HEK293 (cell line): ENCODE results near the gene ELOVL7.

Experiments
- BCL11A ChIP-seq: fragments of 450-650 bp; formaldehyde crosslinking; IDR thresholded peaks from 2 replicates; pipeline ENCODE4 v1.5.1; 2016; ENCODE audit warnings: low read depth, missing biosample characterization, missing genetic modification characterization
- CTCF ChIP-seq: fragments of 450-650 bp; formaldehyde crosslinking; IDR thresholded peaks from 2 replicates; pipeline ENCODE4 v1.5.1; 2016; ENCODE audit warnings: missing biosample characterization, missing genetic modification characterization
- REST ChIP-seq: fragments of 450-650 bp; formaldehyde crosslinking; IDR thresholded peaks from 2 replicates; pipeline ENCODE4 v1.5.1; 2016; ENCODE audit warnings: missing biosample characterization, missing genetic modification characterization
- ZBTB11 ChIP-seq: fragments of 450-650 bp; formaldehyde crosslinking; conservative IDR thresholded peaks from 2 replicates; pipeline ENCODE4 v1.5.1; 2016; ENCODE audit warnings: low read depth, missing biosample characterization, missing genetic modification characterization
- ZNF791 ChIP-seq: fragments of 450-650 bp; formaldehyde crosslinking; IDR thresholded peaks from 2 replicates; pipeline ENCODE4 v1.5.1; 2016; ENCODE audit warnings: missing biosample characterization, missing genetic modification characterization
- ZNF792 ChIP-seq: fragments of 450-650 bp; formaldehyde crosslinking; IDR thresholded peaks from 2 replicates; pipeline ENCODE4 v1.5.1; 2016; ENCODE audit warnings: missing biosample characterization, missing genetic modification characterization

GRCh38 chr5:60835554-60835953 is 8.5 kb downstream of the ELOVL7 start:
- TF ChIP-seq REST (no peak), ZNF792 (no peak), CTCF (tag by site-specific recombination) (no peak), ZBTB11 (tag by site-specific recombination) (no peak), ZNF791 (no peak), BCL11A (tag by site-specific recombination) (no peak)
